ENCODE results near the gene LGR6. TPM values are rescaled to one million over a fixed set of nuclear protein-coding genes. Genes with fewer than 3 reads are reported as not detected.

LGR6 gene
- total RNA-seq, 4 donors from 2014 or later: 0.12 to 2.8 (median 0.48) TPM

DNA sequence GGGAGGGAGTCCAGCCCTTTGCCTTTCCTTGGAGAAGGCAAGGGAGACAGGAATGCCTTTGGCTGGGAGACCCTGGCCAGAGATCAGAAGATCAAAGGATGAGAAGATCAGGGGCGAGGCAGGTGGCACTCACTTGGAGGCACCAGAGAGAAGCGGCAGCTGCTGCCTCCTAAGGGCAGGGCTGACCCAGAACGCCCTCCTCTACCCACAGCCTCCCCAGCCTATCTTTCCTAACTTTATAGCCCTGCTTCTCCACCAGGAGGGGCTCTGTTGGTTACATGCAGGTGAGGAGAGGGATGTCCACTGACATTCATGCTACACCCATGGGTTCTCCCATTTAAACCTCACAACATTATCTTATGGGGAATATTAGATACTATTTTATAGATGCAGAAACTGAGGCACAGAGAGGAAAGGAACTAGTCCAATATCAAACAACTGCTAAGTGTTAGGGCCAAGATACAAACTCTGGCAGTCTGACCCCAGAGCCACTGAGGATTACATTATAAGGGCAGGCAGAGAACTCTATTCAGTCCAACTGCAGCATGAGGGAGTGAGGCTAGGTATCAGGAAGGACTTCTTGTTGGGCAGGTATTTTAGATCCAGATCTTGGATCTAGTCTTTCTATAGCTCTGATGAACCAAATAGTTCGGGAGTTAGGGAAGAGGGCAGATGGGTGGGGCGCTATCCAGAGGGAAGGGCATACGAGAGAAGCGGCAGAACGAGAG, 19.9 kb downstream of the LGR6 start:
- Histone ChIP-seq H3K4me3 (peak overlapping the region in 1 of 2 donors; percentile 41), H3K4me1 (peaks cover 0 to 10% (median 0%) of the 10 kb centered on the region in 3 donors), H3K9me3 (no peaks in the 10 kb centered on the region), H3K36me3 (no peaks in the 10 kb centered on the region), H3K27me3 (peaks cover 95% of the 10 kb centered on the region), H3K27ac (no peak overlapping the region)
- ATAC-seq: no peak
- 13 to 48% methylated on average over 4 to 8 of the region's 8 CpGs for WGBS, 2 donors (ENCODE audit: low coverage in 1 of 2)
- TF ChIP-seq, protein P1, sequence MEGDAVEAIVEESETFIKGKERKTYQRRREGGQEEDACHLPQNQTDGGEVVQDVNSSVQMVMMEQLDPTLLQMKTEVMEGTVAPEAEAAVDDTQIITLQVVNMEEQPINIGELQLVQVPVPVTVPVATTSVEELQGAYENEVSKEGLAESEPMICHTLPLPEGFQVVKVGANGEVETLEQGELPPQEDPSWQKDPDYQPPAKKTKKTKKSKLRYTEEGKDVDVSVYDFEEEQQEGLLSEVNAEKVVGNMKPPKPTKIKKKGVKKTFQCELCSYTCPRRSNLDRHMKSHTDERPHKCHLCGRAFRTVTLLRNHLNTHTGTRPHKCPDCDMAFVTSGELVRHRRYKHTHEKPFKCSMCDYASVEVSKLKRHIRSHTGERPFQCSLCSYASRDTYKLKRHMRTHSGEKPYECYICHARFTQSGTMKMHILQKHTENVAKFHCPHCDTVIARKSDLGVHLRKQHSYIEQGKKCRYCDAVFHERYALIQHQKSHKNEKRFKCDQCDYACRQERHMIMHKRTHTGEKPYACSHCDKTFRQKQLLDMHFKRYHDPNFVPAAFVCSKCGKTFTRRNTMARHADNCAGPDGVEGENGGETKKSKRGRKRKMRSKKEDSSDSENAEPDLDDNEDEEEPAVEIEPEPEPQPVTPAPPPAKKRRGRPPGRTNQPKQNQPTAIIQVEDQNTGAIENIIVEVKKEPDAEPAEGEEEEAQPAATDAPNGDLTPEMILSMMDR (IDR thresholded peaks at IDR 0.05): no peak
- TF ChIP-seq POLR2AphosphoS5 (IDR thresholded peaks at IDR 0.05) (no peak), EP300 (IDR thresholded peaks at IDR 0.05) (no peak), POLR2A (IDR thresholded peaks at IDR 0.05) (no peak)

DNA sequence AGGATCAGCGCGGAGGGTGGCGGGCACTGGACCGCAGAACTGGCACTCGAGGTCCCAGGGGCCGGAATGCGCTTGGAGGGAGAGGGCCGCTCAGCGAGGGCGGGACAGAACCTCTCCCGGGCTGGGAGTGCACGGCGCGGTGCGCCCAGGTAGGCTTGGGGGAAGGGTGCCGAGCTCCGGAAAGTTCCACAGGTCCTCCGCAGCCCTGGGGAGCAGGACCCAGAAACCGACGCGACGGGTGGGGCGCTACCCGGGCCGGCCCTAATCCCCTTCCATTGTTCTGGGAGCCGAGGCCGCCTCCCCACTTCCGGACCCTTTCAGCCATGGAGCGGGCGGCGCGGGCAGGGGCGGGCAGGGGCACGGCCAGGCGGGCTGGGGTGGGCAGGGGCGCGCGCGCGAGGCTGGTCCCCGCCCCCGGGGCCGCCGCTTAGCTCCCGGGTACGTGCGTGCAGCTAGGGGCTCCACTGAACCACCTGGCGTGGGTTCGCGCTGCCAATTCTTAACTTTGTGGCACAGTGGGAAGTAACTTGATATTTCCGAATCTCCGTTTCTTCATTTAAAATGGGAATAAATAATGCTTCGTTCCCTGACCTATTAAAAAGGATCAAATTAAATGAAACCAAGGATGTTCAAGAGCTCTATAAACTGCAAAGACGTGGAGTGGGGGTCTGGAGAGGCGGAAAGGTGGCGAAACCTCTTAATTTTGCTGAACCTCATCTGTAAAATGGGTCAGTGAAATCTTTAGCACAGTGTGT, 20.7 kb downstream of the LGR6 start:
- TF ChIP-seq POLR2A (IDR thresholded peaks at IDR 0.05) (no peak), POLR2AphosphoS5 (IDR thresholded peaks at IDR 0.05) (no peak), EP300 (IDR thresholded peaks at IDR 0.05) (no peak)
- TF ChIP-seq, protein P1 (IDR thresholded peaks at IDR 0.05): no peak
- no peak for ATAC-seq
- Histone ChIP-seq H3K27me3 (peaks cover 92% of the 10 kb centered on the region), H3K4me3 (peak overlapping the region in 1 of 2 donors; percentile 41), H3K36me3 (no peaks in the 10 kb centered on the region), H3K9me3 (no peaks in the 10 kb centered on the region), H3K27ac (no peak overlapping the region), H3K4me1 (peaks cover 0 to 10% (median 0%) of the 10 kb centered on the region in 3 donors)
- 8 to 11% methylated on average over 30 of the region's 56 CpGs for WGBS, 2 donors (ENCODE audit: low coverage in 1 of 2)

DNA sequence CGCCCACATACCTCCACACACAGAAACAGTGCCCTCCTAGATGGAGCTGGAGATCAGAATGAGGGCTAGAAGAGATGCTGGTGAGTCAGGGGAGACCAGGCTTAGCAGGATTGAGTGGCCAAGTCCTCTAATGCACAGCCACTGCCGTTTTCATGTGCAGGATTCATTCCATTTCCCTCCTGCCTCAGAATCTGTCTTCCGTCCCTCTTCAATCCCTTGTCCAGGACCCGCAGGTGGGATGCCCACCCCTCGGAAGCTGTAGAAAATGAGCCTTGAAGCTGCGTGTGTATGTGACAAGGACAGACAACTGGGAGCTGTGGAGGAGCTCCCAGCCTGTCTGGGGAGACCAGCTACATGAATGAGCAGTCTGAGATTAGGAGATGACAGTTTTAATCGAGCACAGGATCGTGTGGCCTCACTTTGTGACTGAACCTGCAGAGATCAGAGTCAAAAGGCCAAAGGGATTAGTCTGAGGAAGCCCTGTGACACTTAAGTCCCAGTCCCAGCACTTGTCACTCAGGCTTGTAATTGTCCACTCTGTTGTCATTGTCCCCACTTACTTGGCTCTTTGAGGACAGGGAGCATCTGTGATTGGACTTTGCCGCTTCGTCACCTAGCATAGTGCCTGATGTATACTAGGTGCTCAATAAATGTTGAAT, 22.0 kb downstream of the LGR6 start:
- no peaks in the 10 kb centered on the region for H3K9me3 ChIP-seq
- H3K27ac ChIP-seq: no peak overlapping the region
- no peak overlapping the region for H3K4me3 ChIP-seq
- WGBS, 2 donors (ENCODE audit: low coverage in 1 of 2): no CpG with 5 or more reads among the region's 10 CpGs
- H3K36me3 ChIP-seq: no peaks in the 10 kb centered on the region
- no peak for ATAC-seq
- TF ChIP-seq EP300 (IDR thresholded peaks at IDR 0.05) (no peak), POLR2AphosphoS5 (IDR thresholded peaks at IDR 0.05) (no peak), POLR2A (IDR thresholded peaks at IDR 0.05) (no peak)
- TF ChIP-seq, protein P1 (IDR thresholded peaks at IDR 0.05): no peak
- peaks cover 92% of the 10 kb centered on the region for H3K27me3 ChIP-seq
- peaks cover 0 to 10% (median 0%) of the 10 kb centered on the region in 3 donors for H3K4me1 ChIP-seq

DNA sequence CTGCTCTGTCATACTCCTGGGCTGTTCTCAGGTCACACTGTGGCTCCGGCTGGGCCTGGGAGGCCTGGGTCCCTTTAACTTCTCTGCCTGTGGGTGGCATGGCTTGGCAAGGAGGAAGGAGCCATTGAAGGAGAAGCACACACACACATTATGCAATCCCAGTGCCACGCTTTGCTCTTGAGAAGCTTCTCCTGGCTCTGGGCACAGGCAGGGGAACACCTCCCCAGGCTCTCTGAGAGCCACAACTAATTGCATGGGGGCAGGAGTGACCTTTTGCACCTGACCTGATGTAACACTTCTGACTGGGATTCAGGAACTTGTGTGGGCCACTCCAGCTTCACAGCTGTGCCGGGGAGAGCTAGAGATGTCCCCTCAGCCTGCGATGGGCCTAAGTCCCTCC, 23.1 kb downstream of the LGR6 start:
- Histone ChIP-seq H3K27me3 (peaks cover 89% of the 10 kb centered on the region), H3K36me3 (no peaks in the 10 kb centered on the region), H3K4me3 (no peak overlapping the region), H3K4me1 (peaks cover 0 to 10% (median 0%) of the 10 kb centered on the region in 3 donors), H3K27ac (no peak overlapping the region), H3K9me3 (no peaks in the 10 kb centered on the region)
- no CpG with 5 or more reads among the region's 4 CpGs for WGBS, 2 donors (ENCODE audit: low coverage in 1 of 2)
- TF ChIP-seq POLR2A (IDR thresholded peaks at IDR 0.05): no peak
- TF ChIP-seq EP300 (IDR thresholded peaks at IDR 0.05): no peak
- no peak for TF ChIP-seq POLR2AphosphoS5 (IDR thresholded peaks at IDR 0.05)
- TF ChIP-seq, protein P1 (IDR thresholded peaks at IDR 0.05): no peak
- no peak for ATAC-seq

Measured in gastroesophageal sphincter (tissue), 4 donors.